Activated B cell treated with CpG ODN at 0.5 μM for 24 hours (primary cell): ENCODE results near the gene CROCC2. TPM values are rescaled to one million over a fixed set of nuclear protein-coding genes. Genes with fewer than 3 reads are reported as not detected.

Source experiments
- ATAC-seq: fragments of 200-7000 bp; cut with Tn5 transposase; one replicate; pipeline ENCODE4 v1.10.0; 2021; ENCODE audit warnings: low read depth, mild to moderate bottlenecking, moderate library complexity
- CTCF ChIA-PET: fragments of 350-600 bp; sonication (Branson Sonifier 250); formaldehyde crosslinking; loops from one replicate; lab custom pipeline; 2021; ENCODE audit warnings: antibody characterized with exemption; lab: Charles Lee
- POLR2A ChIA-PET: fragments of 350-600 bp; sonication (Branson Sonifier 250); formaldehyde crosslinking; loops from one replicate; lab custom pipeline; 2021; ENCODE audit warnings: antibody characterized with exemption; lab: Charles Lee
- DNase-seq: peaks from one replicate; pipeline ENCODE4 v3.0.0; 2022
- H3K27ac Mint-ChIP-seq: one replicate; pipeline ENCODE4 v1.8.0; 2020; ENCODE audit warnings: mixed read lengths
- H3K27me3 Mint-ChIP-seq: one replicate; pipeline ENCODE4 v1.8.0; 2021; ENCODE audit warnings: mixed read lengths
- H3K36me3 Mint-ChIP-seq: one replicate; pipeline ENCODE4 v1.8.0; 2021; ENCODE audit warnings: low read depth, mixed read lengths
- H3K4me1 Mint-ChIP-seq: one replicate; pipeline ENCODE4 v1.8.0; 2021; ENCODE audit warnings: mixed read lengths
- H3K4me3 Mint-ChIP-seq: one replicate; pipeline ENCODE4 v1.8.0; 2020; ENCODE audit warnings: mild to moderate bottlenecking, mixed read lengths
- H3K9me3 Mint-ChIP-seq: one replicate; pipeline ENCODE4 v1.8.0; 2020; ENCODE audit warnings: mixed read lengths
- intact Hi-C: fragments of 100-400 bp; cut with micrococcal nuclease; formaldehyde crosslinking; loops from one replicate; pipeline ENCODE4 v1.15.1; 2024
- total RNA-seq: library from RNA; stranded (reverse); gene quantifications from 2 replicates; pipeline ENCODE4 v1.2.3, GENCODE V29; 2022
- TF ChIP-seq, protein P1 (sequence below): fragments of 200-600 bp; IDR thresholded peaks from one replicate; pipeline ENCODE4 v1.8.0; 2022; ENCODE audit warnings: antibody characterized with exemption, mild to moderate bottlenecking

Gene CROCC2
- total RNA-seq, 1 donor from 2014 or later = not detected

GRCh38 chr2:240894836-240895558, 11.1 kb upstream of the CROCC2 start:
- H3K4me1 Mint-ChIP-seq = no peaks in the 10 kb centered on the region
- ChIA-PET POLR2A (no interaction called here), CTCF (no interaction called here)
- H3K27ac Mint-ChIP-seq = no peak overlapping the region
- no peak for ATAC-seq
- no peak for DNase-seq
- H3K4me3 Mint-ChIP-seq = no peak overlapping the region
- H3K27me3 Mint-ChIP-seq = no peaks in the 10 kb centered on the region
- intact Hi-C loops = no loop called here
- TF ChIP-seq, protein P1, sequence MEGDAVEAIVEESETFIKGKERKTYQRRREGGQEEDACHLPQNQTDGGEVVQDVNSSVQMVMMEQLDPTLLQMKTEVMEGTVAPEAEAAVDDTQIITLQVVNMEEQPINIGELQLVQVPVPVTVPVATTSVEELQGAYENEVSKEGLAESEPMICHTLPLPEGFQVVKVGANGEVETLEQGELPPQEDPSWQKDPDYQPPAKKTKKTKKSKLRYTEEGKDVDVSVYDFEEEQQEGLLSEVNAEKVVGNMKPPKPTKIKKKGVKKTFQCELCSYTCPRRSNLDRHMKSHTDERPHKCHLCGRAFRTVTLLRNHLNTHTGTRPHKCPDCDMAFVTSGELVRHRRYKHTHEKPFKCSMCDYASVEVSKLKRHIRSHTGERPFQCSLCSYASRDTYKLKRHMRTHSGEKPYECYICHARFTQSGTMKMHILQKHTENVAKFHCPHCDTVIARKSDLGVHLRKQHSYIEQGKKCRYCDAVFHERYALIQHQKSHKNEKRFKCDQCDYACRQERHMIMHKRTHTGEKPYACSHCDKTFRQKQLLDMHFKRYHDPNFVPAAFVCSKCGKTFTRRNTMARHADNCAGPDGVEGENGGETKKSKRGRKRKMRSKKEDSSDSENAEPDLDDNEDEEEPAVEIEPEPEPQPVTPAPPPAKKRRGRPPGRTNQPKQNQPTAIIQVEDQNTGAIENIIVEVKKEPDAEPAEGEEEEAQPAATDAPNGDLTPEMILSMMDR = no peak
- no peaks in the 10 kb centered on the region for H3K36me3 Mint-ChIP-seq
- H3K9me3 Mint-ChIP-seq = no peaks in the 10 kb centered on the region

- Mint-ChIP-seq H3K9me3 (no peaks in the 10 kb centered on the region), H3K36me3 (no peaks in the 10 kb centered on the region), H3K4me1 (no peaks in the 10 kb centered on the region), H3K4me3 (no peak within 1 kb of the TSS), H3K27ac (no peak within 1 kb of the TSS), H3K27me3 (no peaks in the 10 kb centered on the region)
- ChIA-PET CTCF (no interaction called here), POLR2A (no interaction called here)
- ATAC-seq (no peak), DNase-seq (no peak)
- intact Hi-C loops = no loop called here
- TF ChIP-seq, protein P1 = no peak
These were observed 10.3 kb upstream of the CROCC2 start, which contains the start of gene MAB21L4 for GRCh38 chr2:240895656-240896388. MAB21L4 (minus strand) TSS chr2:240896156; CDS start chr2:240895997, 159 bp downstream.

DNA sequence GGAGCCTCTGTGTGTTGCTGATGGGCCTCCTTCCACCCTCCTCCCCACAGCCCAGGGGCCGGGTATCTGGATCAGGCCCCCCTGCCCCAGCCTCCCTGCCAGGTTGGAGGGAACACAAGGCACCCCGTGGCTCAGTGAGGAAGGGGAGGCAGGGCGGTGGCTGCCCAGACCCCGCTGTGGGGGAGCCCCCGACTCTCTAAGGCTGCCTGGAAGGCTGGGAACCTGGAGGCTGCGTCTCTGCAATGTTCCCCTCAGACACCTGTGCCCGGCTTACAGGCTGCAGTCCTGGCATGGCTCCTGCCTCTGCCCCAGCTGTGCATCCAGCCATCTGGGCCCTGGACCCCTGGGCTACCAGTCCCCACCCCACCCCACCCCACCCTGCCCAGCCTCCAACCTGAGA, 9.7 kb upstream of the CROCC2 start:
- no peak for ATAC-seq
- TF ChIP-seq, protein P1 = no peak
- intact Hi-C loops = no loop called here
- CTCF ChIA-PET = no interaction called here
- H3K27ac Mint-ChIP-seq = no peak overlapping the region
- no peaks in the 10 kb centered on the region for H3K4me1 Mint-ChIP-seq
- POLR2A ChIA-PET = no interaction called here
- H3K4me3 Mint-ChIP-seq = no peak overlapping the region
- H3K27me3 Mint-ChIP-seq = no peaks in the 10 kb centered on the region
- no peak for DNase-seq
- no peaks in the 10 kb centered on the region for H3K36me3 Mint-ChIP-seq
- H3K9me3 Mint-ChIP-seq = peaks cover 3% of the 10 kb centered on the region

- CTCF ChIA-PET = no interaction called here
These were observed 9.1 kb upstream of the CROCC2 start for GRCh38 chr2:240896871-240897692.

More at GRCh38 chr2:240896871-240897692, 9.1 kb upstream of the CROCC2 start:
- Mint-ChIP-seq H3K27ac (no peak overlapping the region), H3K4me3 (no peak overlapping the region), H3K36me3 (no peaks in the 10 kb centered on the region), H3K4me1 (no peaks in the 10 kb centered on the region), H3K9me3 (peaks cover 3% of the 10 kb centered on the region), H3K27me3 (no peaks in the 10 kb centered on the region)
- TF ChIP-seq, protein P1 = no peak
- DNase-seq (no peak), ATAC-seq (no peak)
- POLR2A ChIA-PET = no interaction called here
- intact Hi-C loops = no loop called here
